GM19239 (cell line): Measurements from ENCODE around the gene CMIP.
"Not testable (repeated sequence)": the region's sequence is repeated elsewhere in the genome, so short reads cannot be mapped to it uniquely, and the experiment has no call there.

Experiments
- DNase-seq: peaks from one replicate; pipeline ENCODE4 v3.0.0; 2011; ENCODE audit warnings: low spot score; ENCODE audit not compliant: insufficient read length
- FAIRE-seq: peaks from 2 replicates; lab custom pipeline; 2011; peaks lifted over from hg19 to GRCh38; lab: Jason Lieb, UNC

The CMIP gene

GRCh38 chr16:81573533-81574020 lies 129.0 kb downstream of the CMIP start:
- no peak for DNase-seq
- no peak for FAIRE-seq

GRCh38 chr16:81574168-81574567 lies 129.6 kb downstream of the CMIP start:
- FAIRE-seq (no peak), DNase-seq (no peak)

GRCh38 chr16:81575307-81575706 lies 130.7 kb downstream of the CMIP start:
- FAIRE-seq (no peak), DNase-seq (no peak)

GRCh38 chr16:81575834-81576233 lies 131.2 kb downstream of the CMIP start:
- DNase-seq = no peak
- no peak for FAIRE-seq

GRCh38 chr16:81576696-81577095 lies 132.1 kb downstream of the CMIP start:
- FAIRE-seq = no peak
- no peak for DNase-seq

- FAIRE-seq, DNase-seq: not testable (repeated sequence)
Observed at GRCh38 chr16:81577272-81577671, 132.7 kb downstream of the CMIP start.

- FAIRE-seq (no peak), DNase-seq (no peak)
Observed at GRCh38 chr16:81578076-81578475, 133.5 kb downstream of the CMIP start.

GRCh38 chr16:81578636-81579413 lies 134.2 kb downstream of the CMIP start:
- DNase-seq = no peak
- FAIRE-seq = no peak

- DNase-seq (no peak), FAIRE-seq (no peak)
Observed at GRCh38 chr16:81581107-81581506, 136.5 kb downstream of the CMIP start.

GRCh38 chr16:81582655-81583441 lies 138.2 kb downstream of the CMIP start:
- FAIRE-seq = no peak

GRCh38 chr16:81583893-81584631 lies 139.5 kb downstream of the CMIP start:
- DNase-seq = no peak
- no peak for FAIRE-seq

More at GRCh38 chr16:81582655-81583441, 138.2 kb downstream of the CMIP start:
- no peak for DNase-seq

- FAIRE-seq (no peak), DNase-seq (no peak)
Observed at GRCh38 chr16:81585785-81586184, 141.2 kb downstream of the CMIP start.

GRCh38 chr16:81586417-81586816 lies 141.8 kb downstream of the CMIP start:
- no peak for FAIRE-seq

GRCh38 chr16:81586977-81587625 lies 142.5 kb downstream of the CMIP start:
- FAIRE-seq = no peak
- DNase-seq = no peak

More at GRCh38 chr16:81586417-81586816, 141.8 kb downstream of the CMIP start:
- DNase-seq = no peak

GRCh38 chr16:81587626-81588160 lies 143.1 kb downstream of the CMIP start:
- FAIRE-seq (no peak), DNase-seq (no peak)

- no peak for DNase-seq
- no peak for FAIRE-seq
Observed at GRCh38 chr16:81588326-81589081, 143.9 kb downstream of the CMIP start.

- FAIRE-seq = no peak
- no peak for DNase-seq
Observed at GRCh38 chr16:81589975-81590650, 145.5 kb downstream of the CMIP start.

- DNase-seq (no peak), FAIRE-seq (no peak)
Observed at GRCh38 chr16:81590714-81591544, 146.3 kb downstream of the CMIP start.
